Measurements from ENCODE around the gene BLID.
A peak's percentile ranks its signal among the peaks of the same experiment; 100 is the strongest.

BLID gene

DNA sequence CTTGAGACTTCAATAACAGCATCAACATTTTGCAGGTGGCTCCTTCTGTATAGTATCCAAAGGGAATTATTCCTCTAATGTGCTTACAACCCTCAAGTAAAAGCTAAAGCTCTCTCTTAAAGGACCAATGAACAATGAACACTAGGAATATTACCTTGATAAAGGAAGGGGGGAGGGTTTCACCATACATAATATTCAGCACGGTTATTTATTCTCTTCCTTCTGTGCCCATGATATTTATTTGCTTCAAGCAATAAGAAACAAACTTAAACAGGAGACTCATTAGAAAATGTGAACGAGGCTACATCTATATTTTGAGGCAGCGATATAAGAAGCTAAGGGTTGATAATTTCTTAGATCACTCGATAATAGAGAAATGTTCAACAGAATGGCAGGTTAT lies 21.2 kb downstream of the BLID start:
- Mint-ChIP-seq H3K27me3 (peaks cover 4% of the 10 kb centered on the region), H3K4me3 (no peak overlapping the region), H3K36me3 (no peaks in the 10 kb centered on the region), H3K4me1 (no peaks in the 10 kb centered on the region), H3K27ac (no peak overlapping the region), H3K9me3 (no peaks in the 10 kb centered on the region)
- CTCF ChIA-PET = interaction anchor here (0.6 kb wide), 1 partner anchor 13 kb away, joined by 3 read pairs; no protein-coding TSS in a partner anchor
- no peak for DNase-seq

DNA sequence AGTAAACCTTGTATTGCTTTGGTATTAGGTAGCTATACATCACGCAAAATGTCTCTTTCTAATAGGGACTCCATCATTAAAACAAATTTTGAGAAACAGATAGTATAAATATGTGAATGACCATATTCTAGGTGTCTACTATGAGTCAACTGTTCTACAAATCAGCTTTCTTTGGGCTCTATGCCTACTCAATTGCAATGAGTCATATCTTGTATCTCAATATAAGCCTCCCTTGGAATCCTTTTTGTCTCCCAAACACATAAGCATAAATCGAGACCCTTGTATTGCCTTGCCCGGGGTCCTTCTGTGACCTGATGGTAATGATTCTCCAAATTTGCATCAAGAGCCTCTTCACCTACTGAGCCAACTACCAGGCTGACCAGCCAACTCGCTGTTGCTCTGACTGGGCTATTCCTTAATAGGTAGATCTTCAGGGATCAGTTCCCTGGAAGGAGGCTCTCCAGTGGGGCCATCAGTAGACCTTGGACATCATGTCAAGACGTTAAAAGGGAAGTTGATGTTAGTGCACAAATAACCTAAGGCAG lies 22.2 kb downstream of the BLID start:
- H3K9me3 Mint-ChIP-seq = no peaks in the 10 kb centered on the region

DNA sequence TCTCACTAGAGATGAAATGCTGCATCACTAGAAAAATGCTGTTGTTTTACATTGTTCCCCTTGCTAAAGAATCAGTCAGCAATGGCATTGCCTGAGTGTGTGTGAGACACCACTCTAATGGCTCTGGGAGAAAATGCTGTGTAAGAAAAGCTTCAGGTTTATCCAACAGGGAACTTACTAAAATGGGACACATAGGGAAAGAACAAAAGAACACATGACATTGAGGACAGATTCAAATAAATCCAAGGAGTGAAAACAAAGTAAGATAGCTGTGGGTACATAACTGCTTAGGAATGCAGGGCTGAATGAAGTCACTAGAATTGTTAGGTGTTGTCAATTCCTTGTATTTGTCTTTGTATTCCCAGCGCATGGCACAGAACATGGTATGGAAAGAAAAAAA lies 24.2 kb downstream of the BLID start:
- Mint-ChIP-seq H3K36me3 (no peaks in the 10 kb centered on the region), H3K27me3 (peaks cover 4% of the 10 kb centered on the region), H3K27ac (no peak overlapping the region), H3K4me3 (no peak overlapping the region), H3K4me1 (no peaks in the 10 kb centered on the region), H3K9me3 (no peaks in the 10 kb centered on the region)
- DNase-seq = no peak
- CTCF ChIA-PET = no interaction called here

More for the DNA sequence above, 22.2 kb downstream of the BLID start:
- peaks cover 4% of the 10 kb centered on the region for H3K27me3 Mint-ChIP-seq
- H3K4me3 Mint-ChIP-seq = no peak overlapping the region
- H3K27ac Mint-ChIP-seq = no peak overlapping the region
- no peak for DNase-seq
- no peaks in the 10 kb centered on the region for H3K36me3 Mint-ChIP-seq
- H3K4me1 Mint-ChIP-seq = no peaks in the 10 kb centered on the region
- CTCF ChIA-PET = no interaction called here

GRCh38 chr11:122089111-122089510 lies 26.9 kb downstream of the BLID start:
- no peak overlapping the region for H3K27ac Mint-ChIP-seq
- no peak overlapping the region for H3K4me3 Mint-ChIP-seq
- H3K36me3 Mint-ChIP-seq = no peaks in the 10 kb centered on the region
- H3K9me3 Mint-ChIP-seq = no peaks in the 10 kb centered on the region
- H3K4me1 Mint-ChIP-seq = no peaks in the 10 kb centered on the region
- no peak for DNase-seq
- CTCF ChIA-PET = interaction anchor here (0.5 kb wide), 1 partner anchor 25 kb away, joined by 3 read pairs; no protein-coding TSS in a partner anchor
- peaks cover 4% of the 10 kb centered on the region for H3K27me3 Mint-ChIP-seq

- Mint-ChIP-seq H3K4me1 (no peaks in the 10 kb centered on the region), H3K27me3 (no peaks in the 10 kb centered on the region), H3K9me3 (no peaks in the 10 kb centered on the region), H3K27ac (no peak overlapping the region), H3K36me3 (no peaks in the 10 kb centered on the region), H3K4me3 (no peak overlapping the region)
- CTCF ChIA-PET = no interaction called here
- DNase-seq = no peak
Observed at GRCh38 chr11:122085712-122086111, 30.3 kb downstream of the BLID start.

DNA sequence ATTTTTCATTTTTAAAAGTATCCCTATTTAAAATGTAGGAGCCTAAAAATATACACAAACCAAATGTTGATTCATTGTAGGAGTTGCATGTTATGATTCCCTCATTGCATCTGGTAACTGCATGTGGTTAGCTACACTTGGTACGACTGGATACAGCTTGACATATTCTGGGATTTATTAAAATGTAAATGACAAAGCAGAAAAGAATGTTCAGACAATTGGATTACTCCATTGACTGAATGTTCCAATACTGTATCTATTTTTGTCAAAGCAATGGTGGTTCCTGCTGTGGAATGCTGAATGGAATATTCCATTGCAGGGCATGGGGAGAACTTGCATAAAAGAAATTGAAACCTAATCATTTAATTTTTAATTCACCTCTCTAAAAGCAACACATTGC lies 30.8 kb downstream of the BLID start:
- no peak for DNase-seq
- Mint-ChIP-seq H3K36me3 (no peaks in the 10 kb centered on the region), H3K9me3 (no peaks in the 10 kb centered on the region), H3K4me3 (no peak overlapping the region), H3K27ac (no peak overlapping the region), H3K27me3 (no peaks in the 10 kb centered on the region), H3K4me1 (no peaks in the 10 kb centered on the region)
- CTCF ChIA-PET = no interaction called here

DNA sequence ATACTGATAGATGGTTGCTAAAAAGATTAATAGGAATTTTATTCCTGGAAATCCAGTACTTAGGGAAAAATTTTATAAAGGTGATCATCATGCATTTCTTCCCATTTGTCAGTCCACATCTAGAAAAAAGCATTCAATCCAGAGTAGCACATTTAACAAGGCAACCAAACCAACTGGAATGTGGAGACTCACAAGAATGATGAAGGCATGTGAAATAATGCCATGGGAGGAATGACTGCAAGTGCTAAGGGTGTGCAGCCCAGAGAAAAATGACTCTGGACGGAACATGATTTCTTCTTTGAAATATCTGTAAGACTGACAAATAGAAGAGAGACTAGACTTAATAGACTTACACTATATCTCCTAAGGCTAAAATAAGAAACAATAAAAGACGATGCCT lies 33.8 kb downstream of the BLID start:
- H3K27ac Mint-ChIP-seq = no peak overlapping the region
- H3K27me3 Mint-ChIP-seq = no peaks in the 10 kb centered on the region
- H3K36me3 Mint-ChIP-seq = no peaks in the 10 kb centered on the region
- CTCF ChIA-PET = no interaction called here
- H3K9me3 Mint-ChIP-seq = no peaks in the 10 kb centered on the region
- no peak overlapping the region for H3K4me3 Mint-ChIP-seq
- DNase-seq = no peak
- no peaks in the 10 kb centered on the region for H3K4me1 Mint-ChIP-seq

- Mint-ChIP-seq H3K9me3 (no peaks in the 10 kb centered on the region), H3K4me1 (no peaks in the 10 kb centered on the region), H3K27ac (no peak overlapping the region), H3K36me3 (no peaks in the 10 kb centered on the region), H3K27me3 (no peaks in the 10 kb centered on the region), H3K4me3 (no peak overlapping the region)
- DNase-seq = no peak
- CTCF ChIA-PET = no interaction called here
Observed at GRCh38 chr11:122081073-122081472, 34.9 kb downstream of the BLID start.

GRCh38 chr11:122077459-122077858 lies 38.6 kb downstream of the BLID start:
- CTCF ChIA-PET = no interaction called here
- H3K4me1 Mint-ChIP-seq = no peaks in the 10 kb centered on the region
- no peak for DNase-seq
- no peak overlapping the region for H3K27ac Mint-ChIP-seq
- no peaks in the 10 kb centered on the region for H3K36me3 Mint-ChIP-seq
- no peak overlapping the region for H3K4me3 Mint-ChIP-seq
- H3K9me3 Mint-ChIP-seq = no peaks in the 10 kb centered on the region
- no peaks in the 10 kb centered on the region for H3K27me3 Mint-ChIP-seq

GRCh38 chr11:122076512-122077120 lies 39.4 kb downstream of the BLID start:
- Mint-ChIP-seq H3K4me3 (no peak overlapping the region), H3K27me3 (no peaks in the 10 kb centered on the region), H3K36me3 (no peaks in the 10 kb centered on the region), H3K4me1 (no peaks in the 10 kb centered on the region), H3K27ac (no peak overlapping the region), H3K9me3 (no peaks in the 10 kb centered on the region)
- DNase-seq = no peak
- CTCF ChIA-PET = no interaction called here

GRCh38 chr11:122075016-122075415 lies 41.0 kb downstream of the BLID start:
- CTCF ChIA-PET = no interaction called here
- no peaks in the 10 kb centered on the region for H3K4me1 Mint-ChIP-seq
- no peaks in the 10 kb centered on the region for H3K27me3 Mint-ChIP-seq
- no peak overlapping the region for H3K27ac Mint-ChIP-seq
- H3K9me3 Mint-ChIP-seq = no peaks in the 10 kb centered on the region
- DNase-seq = no peak
- no peaks in the 10 kb centered on the region for H3K36me3 Mint-ChIP-seq
- no peak overlapping the region for H3K4me3 Mint-ChIP-seq

DNA sequence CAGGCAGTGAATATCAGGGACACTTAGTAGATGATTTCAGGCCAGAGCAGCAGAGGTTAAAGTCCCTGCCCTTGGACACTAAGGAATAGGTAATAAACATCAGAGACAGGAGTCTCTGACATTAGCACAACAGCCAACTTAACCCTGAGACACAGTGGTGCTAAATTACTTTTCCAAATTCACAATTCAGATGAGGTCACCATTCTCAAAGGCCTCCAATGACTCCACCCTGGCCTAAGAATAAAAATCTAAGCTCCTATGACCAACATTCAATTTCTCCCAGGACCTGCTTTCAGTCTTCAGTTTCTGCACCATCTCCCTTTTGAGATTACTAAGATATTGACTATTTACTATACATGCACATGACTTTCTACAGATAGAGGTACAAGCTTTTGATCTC lies 42.0 kb downstream of the BLID start:
- H3K9me3 Mint-ChIP-seq = no peaks in the 10 kb centered on the region
- H3K27me3 Mint-ChIP-seq = no peaks in the 10 kb centered on the region
- no peak for DNase-seq
- CTCF ChIA-PET = interaction anchor here (0.6 kb wide), 1 partner anchor 318 kb away, joined by 3 read pairs; no protein-coding TSS in a partner anchor
- no peak overlapping the region for H3K4me3 Mint-ChIP-seq
- H3K36me3 Mint-ChIP-seq = no peaks in the 10 kb centered on the region
- no peaks in the 10 kb centered on the region for H3K4me1 Mint-ChIP-seq
- no peak overlapping the region for H3K27ac Mint-ChIP-seq

GRCh38 chr11:122071709-122072202 lies 44.3 kb downstream of the BLID start:
- Mint-ChIP-seq H3K36me3 (no peaks in the 10 kb centered on the region), H3K27ac (no peak overlapping the region), H3K27me3 (no peaks in the 10 kb centered on the region), H3K4me3 (no peak overlapping the region), H3K4me1 (no peaks in the 10 kb centered on the region), H3K9me3 (no peaks in the 10 kb centered on the region)
- CTCF ChIA-PET = no interaction called here
- DNase-seq = no peak

DNA sequence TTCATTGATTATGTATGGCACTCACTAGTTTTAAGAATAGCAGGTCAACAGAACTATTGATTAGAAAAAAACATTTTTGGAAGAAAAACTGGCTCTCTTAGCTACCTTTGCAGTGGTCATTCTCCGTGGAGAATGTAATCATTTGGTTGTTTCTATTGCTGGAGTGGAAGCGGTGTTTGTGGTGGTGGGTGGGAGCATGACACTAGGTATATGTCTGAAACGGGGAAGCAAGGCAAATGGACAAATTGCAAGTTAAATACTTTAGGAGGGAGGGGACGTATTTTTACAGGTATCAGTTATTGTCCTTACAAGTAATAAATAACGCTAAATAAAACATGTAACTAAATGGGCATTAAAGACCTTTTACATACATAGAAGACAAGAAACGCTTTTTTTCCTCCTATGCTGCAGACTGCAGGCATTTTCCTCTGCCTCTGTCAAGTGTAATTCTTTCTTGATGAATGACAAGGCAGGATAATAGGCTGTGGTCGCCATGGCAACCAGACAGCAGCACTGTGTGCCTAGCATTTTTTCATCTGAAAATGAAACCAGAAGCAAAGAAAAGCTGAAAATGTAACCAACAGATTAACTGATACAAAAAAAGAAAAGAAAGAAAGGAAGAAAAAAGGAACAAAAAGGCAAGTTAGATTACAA lies 46.2 kb downstream of the BLID start:
- no peak overlapping the region for H3K27ac Mint-ChIP-seq
- no peaks in the 10 kb centered on the region for H3K36me3 Mint-ChIP-seq
- no peak overlapping the region for H3K4me3 Mint-ChIP-seq
- no peaks in the 10 kb centered on the region for H3K9me3 Mint-ChIP-seq
- peak; percentile 38 for DNase-seq
- no peaks in the 10 kb centered on the region for H3K27me3 Mint-ChIP-seq
- CTCF ChIA-PET = no interaction called here
- no peaks in the 10 kb centered on the region for H3K4me1 Mint-ChIP-seq

DNA sequence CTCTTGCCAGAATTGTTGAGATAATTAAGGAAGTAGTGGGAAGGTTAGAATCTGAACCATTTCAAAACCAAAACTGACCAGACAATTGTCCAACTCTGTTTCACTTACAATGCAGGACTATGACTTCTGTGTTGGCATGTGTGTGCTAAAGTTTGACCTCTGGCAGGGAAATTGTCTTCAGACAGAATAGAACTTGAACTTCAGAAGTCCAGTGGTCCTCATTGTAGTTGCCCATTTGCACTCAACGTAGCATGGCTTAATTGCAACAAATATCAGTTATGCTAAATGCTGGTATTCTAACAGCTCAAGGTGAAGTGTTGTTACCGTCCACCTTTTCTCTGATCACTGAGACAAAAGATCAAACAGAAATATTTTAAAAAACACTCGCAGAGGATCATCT lies 47.2 kb downstream of the BLID start:
- H3K27me3 Mint-ChIP-seq = no peaks in the 10 kb centered on the region
- no peaks in the 10 kb centered on the region for H3K36me3 Mint-ChIP-seq
- H3K4me3 Mint-ChIP-seq = no peak overlapping the region
- no peaks in the 10 kb centered on the region for H3K9me3 Mint-ChIP-seq
- no peaks in the 10 kb centered on the region for H3K4me1 Mint-ChIP-seq
- DNase-seq = no peak
- no peak overlapping the region for H3K27ac Mint-ChIP-seq
- CTCF ChIA-PET = no interaction called here

Data from activated naive CD4-positive, alpha-beta T cell treated with anti-CD3 and anti-CD28 coated beads, Interleukin-2, amount 10 ng/mL, durations not matched to agents 7 days and 5 days (primary cell).